ENCODE measurements around the gene TIMM23. TPM values are rescaled to one million over a fixed set of nuclear protein-coding genes. Genes with fewer than 3 reads are reported as not detected.

The TIMM23 gene
- total and polyA plus RNA-seq, 10 donors: 29.9 to 56.2 (median 38.1) TPM

GRCh38 chr10:46028584-46029460, 56.5 kb downstream of the TIMM23 start:
- DNase-seq: no peak
- intact Hi-C loops (cut with DNase I; ENCODE audit: low total_unique reads): no loop called here
- H3K27ac ChIP-seq: peak overlapping the region in 7 of 8 donors; percentile 89 to 97 (median 95)
- H3K27me3 ChIP-seq (replicated peaks in 1 of 7): no peaks in the 10 kb centered on the region
- TF ChIP-seq POLR2A (IDR thresholded peaks at IDR 0.05): no peak
- peak in 10 of 11 experiments; percentile 15 to 72 (median 59) for TF ChIP-seq CTCF (IDR thresholded peaks at IDR 0.05 in 8 of 11, conservative IDR thresholded peaks at IDR 0.05 in 3 of 11)
- H3K36me3 ChIP-seq: peaks cover 0 to 17% (median 0%) of the 10 kb centered on the region in 6 donors
- 19 to 28% (median 24%) methylated on average over 6 of the region's 6 CpGs for WGBS, 5 donors
- H3K4me1 ChIP-seq: peaks cover 39 to 72% (median 66%) of the 10 kb centered on the region in 6 donors
- peak overlapping the region in 7 of 8 donors; percentile 58 to 84 (median 79) for H3K4me3 ChIP-seq
- H3K9me3 ChIP-seq: no peaks in the 10 kb centered on the region

GRCh38 chr10:46029461-46030030, 57.3 kb downstream of the TIMM23 start:
- H3K9me3 ChIP-seq: no peaks in the 10 kb centered on the region
- H3K4me1 ChIP-seq: peaks cover 35 to 65% (median 59%) of the 10 kb centered on the region in 6 donors
- peak overlapping the region; percentile 89 to 97 (median 94) for H3K27ac ChIP-seq
- TF ChIP-seq CTCF (IDR thresholded peaks at IDR 0.05 in 8 of 11, conservative IDR thresholded peaks at IDR 0.05 in 3 of 11) (no peak), POLR2AphosphoS5 (IDR thresholded peaks at IDR 0.05) (no peak), POLR2A (IDR thresholded peaks at IDR 0.05) (no peak)
- DNase-seq: no peak
- intact Hi-C loops (cut with DNase I; ENCODE audit: low total_unique reads): no loop called here
- peak overlapping the region; percentile 58 to 84 (median 80) for H3K4me3 ChIP-seq
- H3K27me3 ChIP-seq (replicated peaks in 1 of 7): no peaks in the 10 kb centered on the region
- peaks cover 0 to 17% (median 0%) of the 10 kb centered on the region in 6 donors for H3K36me3 ChIP-seq
- 14 to 23% (median 17%) methylated on average over 6 of the region's 6 CpGs for WGBS, 5 donors

- peak within 1 kb of the TSS; percentile 58 to 84 (median 80) for H3K4me3 ChIP-seq
- intact Hi-C loops (cut with DNase I; ENCODE audit: low total_unique reads): no loop called here
- TF ChIP-seq CTCF (IDR thresholded peaks at IDR 0.05 in 8 of 11, conservative IDR thresholded peaks at IDR 0.05 in 3 of 11): peak; percentile 80 to 96 (median 93)
- TF ChIP-seq POLR2A (IDR thresholded peaks at IDR 0.05): peak in 1 of 3 donors; percentile 21
- TF ChIP-seq POLR2AphosphoS5 (IDR thresholded peaks at IDR 0.05): peak; percentile 91 to 93 (median 92)
- peak within 1 kb of the TSS; percentile 89 to 97 (median 94) for H3K27ac ChIP-seq
- H3K4me1 ChIP-seq: peaks cover 35 to 57% (median 51%) of the 10 kb centered on the region in 6 donors
- H3K27me3 ChIP-seq (replicated peaks in 1 of 7): no peaks in the 10 kb centered on the region
- H3K36me3 ChIP-seq: peaks cover 0 to 17% (median 0%) of the 10 kb centered on the region in 6 donors
- DNase-seq: peak; percentile 99
- 1 to 2% (median 1%) methylated on average over 51 to 59 of the region's 59 CpGs for WGBS, 5 donors
- no peaks in the 10 kb centered on the region for H3K9me3 ChIP-seq
Observed at GRCh38 chr10:46030091-46030937, 58.0 kb downstream of the TIMM23 start, which contains the start of gene NCOA4. Gene NCOA4 (minus strand): TSS chr10:46030623. CDS start chr10:46016680, 13,943 bp downstream.

All from spleen (tissue), 11 donors.